Cardiac muscle cell (in vitro differentiated cells and primary cell): ENCODE data around the gene KRTAP16-1. TPM values are rescaled to one million over a fixed set of nuclear protein-coding genes. Genes with fewer than 3 reads are reported as not detected.

Experiments
- DNase-seq, 2 donors: peaks; one replicate each; pipeline versions ENCODE4 v3.0.0 to v3.0.0-alpha.2; 2010 to 2017; ENCODE audit warnings: low read depth in 1 of 2, low spot score in 1 of 2
- H3K27ac ChIP-seq: fragments of 200-600 bp; sonication (generic); 2 replicates; pipeline ENCODE4 v1.5.1; 2016
- H3K27me3 ChIP-seq: fragments of 200-600 bp; sonication (generic); 2 replicates; pipeline ENCODE4 v1.6.0; 2016; ENCODE audit warnings: control low read depth
- H3K36me3 ChIP-seq: fragments of 200-600 bp; sonication (generic); 2 replicates; pipeline ENCODE4 v1.5.1; 2016; ENCODE audit warnings: control low read depth
- H3K4me1 ChIP-seq: fragments of 200-600 bp; sonication (generic); 2 replicates; pipeline ENCODE4 v1.8.1; 2017; ENCODE audit warnings: low read depth, mild to moderate bottlenecking, mixed run types
- H3K4me3 ChIP-seq: fragments of 200-600 bp; sonication (generic); 2 replicates; pipeline ENCODE4 v1.5.1; 2016; ENCODE audit warnings: mild to moderate bottlenecking
- H3K9me3 ChIP-seq: fragments of 200-600 bp; sonication (generic); 2 replicates; pipeline ENCODE4 v1.5.1; 2017; ENCODE audit warnings: low read depth, mild to moderate bottlenecking, control low read depth
- CTCF ChIP-seq: IDR thresholded peaks from 2 replicates; pipeline ENCODE4 v1.5.1; 2012; ENCODE audit warnings: low read depth, mild to moderate bottlenecking, low read length
- polyA plus RNA-seq: library from polyadenylated mRNA; unstranded; fragments of >200 nt; fragmentation: Nextera tagmentation; extraction: Ambion mirVana; gene quantifications from 2 replicates; pipeline ENCODE4 v1.2.1, GENCODE V29; 2016
- total RNA-seq: library from RNA; depleted of rRNA; stranded (reverse); fragments of >200 nt; gene quantifications from 2 replicates; pipeline ENCODE4 v1.2.3, GENCODE V29; 2016

KRTAP16-1 gene
- total and polyA plus RNA-seq, 2 experiments from 2014 or later, result not detected

GRCh38 chr17:41311111-41311510 lies 2.0 kb upstream of the KRTAP16-1 start:
- no peak overlapping the region for H3K27ac ChIP-seq
- H3K9me3 ChIP-seq, result no peaks in the 10 kb centered on the region
- no peak for TF ChIP-seq CTCF
- H3K27me3 ChIP-seq, result peaks cover 19% of the 10 kb centered on the region
- no peak for DNase-seq
- H3K4me1 ChIP-seq, result no peaks in the 10 kb centered on the region
- no peak overlapping the region for H3K4me3 ChIP-seq
- no peaks in the 10 kb centered on the region for H3K36me3 ChIP-seq

- Histone ChIP-seq H3K36me3 (no peaks in the 10 kb centered on the region), H3K4me1 (no peaks in the 10 kb centered on the region), H3K27me3 (peaks cover 5% of the 10 kb centered on the region), H3K9me3 (no peaks in the 10 kb centered on the region), H3K4me3 (no peak overlapping the region), H3K27ac (no peak overlapping the region)
- DNase-seq, result no peak
- TF ChIP-seq CTCF, result no peak
These were observed 725 bp downstream of the KRTAP16-1 start for GRCh38 chr17:41308251-41308917.

GRCh38 chr17:41307647-41308046 lies 1.5 kb downstream of the KRTAP16-1 start:
- Histone ChIP-seq H3K4me1 (no peaks in the 10 kb centered on the region), H3K36me3 (no peaks in the 10 kb centered on the region), H3K27me3 (peaks cover 5% of the 10 kb centered on the region), H3K4me3 (no peak overlapping the region), H3K27ac (no peak overlapping the region), H3K9me3 (no peaks in the 10 kb centered on the region)
- TF ChIP-seq CTCF, result no peak
- no peak for DNase-seq

- no peaks in the 10 kb centered on the region for H3K4me1 ChIP-seq
- no peaks in the 10 kb centered on the region for H3K27me3 ChIP-seq
- DNase-seq, result no peak
- no peak overlapping the region for H3K4me3 ChIP-seq
- TF ChIP-seq CTCF, result no peak
- H3K27ac ChIP-seq, result no peak overlapping the region
- H3K36me3 ChIP-seq, result no peaks in the 10 kb centered on the region
- H3K9me3 ChIP-seq, result no peaks in the 10 kb centered on the region
These were observed 5.0 kb downstream of the KRTAP16-1 start for GRCh38 chr17:41304091-41304490.

- Histone ChIP-seq H3K4me3 (no peak overlapping the region), H3K27me3 (no peaks in the 10 kb centered on the region), H3K27ac (no peak overlapping the region), H3K36me3 (no peaks in the 10 kb centered on the region), H3K9me3 (no peaks in the 10 kb centered on the region), H3K4me1 (no peaks in the 10 kb centered on the region)
- DNase-seq, result no peak
- no peak for TF ChIP-seq CTCF
These were observed 6.1 kb downstream of the KRTAP16-1 start for GRCh38 chr17:41302981-41303380.
